ENCODE results near the gene PHKG1.
"Not testable (repeated sequence)": the region's sequence is repeated elsewhere in the genome, so short reads cannot be mapped to it uniquely, and the experiment has no call there.

PHKG1 gene

GRCh38 chr7:56046721-56047445 lies 45.9 kb downstream of the PHKG1 start:
- DNase-seq: no peak
- no peaks in the 10 kb centered on the region for H3K27me3 ChIP-seq
- H3K4me3 ChIP-seq (ENCODE audit: low read depth, low read length): no peak overlapping the region
- H3K36me3 ChIP-seq: peaks cover 2% of the 10 kb centered on the region; the same call in 1 of the 2 replicates
- H3K9me3 ChIP-seq: no peaks in the 10 kb centered on the region
- no peaks in the 10 kb centered on the region for H3K4me1 ChIP-seq
- TF ChIP-seq CTCF (IDR thresholded peaks at IDR 0.05; ENCODE audit: low read depth, low read length): no peak

- not testable (repeated sequence) for H3K4me1 ChIP-seq
Measured at GRCh38 chr7:56045758-56046157, 47.0 kb downstream of the PHKG1 start.

GRCh38 chr7:56040730-56041129 lies 52.0 kb downstream of the PHKG1 start:
- Histone ChIP-seq H3K36me3 (no peaks in the 10 kb centered on the region), H3K4me3 (ENCODE audit: low read depth, low read length) (no peak overlapping the region), H3K4me1 (no peaks in the 10 kb centered on the region), H3K27me3 (no peaks in the 10 kb centered on the region), H3K9me3 (no peaks in the 10 kb centered on the region)
- no peak for TF ChIP-seq CTCF (IDR thresholded peaks at IDR 0.05; ENCODE audit: low read depth, low read length)
- DNase-seq: no peak

More at GRCh38 chr7:56045758-56046157, 47.0 kb downstream of the PHKG1 start:
- H3K9me3 ChIP-seq; H3K4me3 ChIP-seq (ENCODE audit: low read depth, low read length); H3K36me3 ChIP-seq; H3K27me3 ChIP-seq; DNase-seq: not testable (repeated sequence)

GRCh38 chr7:56033671-56034432 lies 58.9 kb downstream of the PHKG1 start:
- peak; percentile 43 for TF ChIP-seq CTCF (IDR thresholded peaks at IDR 0.05; ENCODE audit: low read depth, low read length)

GRCh38 chr7:56032578-56032977 lies 60.2 kb downstream of the PHKG1 start:
- Histone ChIP-seq H3K36me3 (peaks cover 16% of the 10 kb centered on the region), H3K4me3 (ENCODE audit: low read depth, low read length) (peak overlapping the region; percentile 71)
- DNase-seq, H3K9me3 ChIP-seq, H3K27me3 ChIP-seq, H3K4me1 ChIP-seq: not testable (repeated sequence)

More at GRCh38 chr7:56033671-56034432, 58.9 kb downstream of the PHKG1 start:
- Histone ChIP-seq H3K4me3 (ENCODE audit: low read depth, low read length) (peak overlapping the region; percentile 71), H3K9me3 (no peaks in the 10 kb centered on the region), H3K4me1 (no peaks in the 10 kb centered on the region), H3K27me3 (no peaks in the 10 kb centered on the region), H3K36me3 (peaks cover 14% of the 10 kb centered on the region)
- DNase-seq: peak; percentile 93

GRCh38 chr7:56031556-56031955 lies 61.2 kb downstream of the PHKG1 start:
- not testable (repeated sequence) for H3K27me3 ChIP-seq; H3K4me1 ChIP-seq; DNase-seq; H3K4me3 ChIP-seq (ENCODE audit: low read depth, low read length); H3K9me3 ChIP-seq
- H3K36me3 ChIP-seq: peaks cover 16% of the 10 kb centered on the region

GRCh38 chr7:56030340-56030739 lies 62.4 kb downstream of the PHKG1 start:
- TF ChIP-seq CTCF (IDR thresholded peaks at IDR 0.05; ENCODE audit: low read depth, low read length): no peak
- no peaks in the 10 kb centered on the region for H3K9me3 ChIP-seq
- no peak overlapping the region for H3K4me3 ChIP-seq (ENCODE audit: low read depth, low read length)
- H3K27me3 ChIP-seq: no peaks in the 10 kb centered on the region
- peaks cover 20% of the 10 kb centered on the region for H3K36me3 ChIP-seq
- H3K4me1 ChIP-seq: no peaks in the 10 kb centered on the region
- DNase-seq: no peak

All from BE2C (cell line).